GM19239 (cell line): ENCODE data around the gene SLC41A1.
"Not testable (repeated sequence)": the region's sequence is repeated elsewhere in the genome, so short reads cannot be mapped to it uniquely, and the experiment has no call there.

Source experiments
- DNase-seq: peaks from one replicate; pipeline ENCODE4 v3.0.0; 2011; ENCODE audit warnings: low spot score; ENCODE audit not compliant: insufficient read length
- FAIRE-seq: peaks from 2 replicates; lab custom pipeline; 2011; peaks lifted over from hg19 to GRCh38; lab: Jason Lieb, UNC

SLC41A1 gene

GRCh38 chr1:205812878-205813754 is at the start of gene SLC41A1:
SLC41A1 (minus strand) TSS chr1:205813198; CDS start chr1:205810441, 2,757 bp downstream.
- FAIRE-seq: peak; percentile 56

GRCh38 chr1:205861540-205861939 is 48.5 kb upstream of the SLC41A1 start:
- DNase-seq (no peak), FAIRE-seq (no peak)

More at GRCh38 chr1:205812878-205813754, at the start of gene SLC41A1:
- DNase-seq: peak; percentile 81

DNA sequence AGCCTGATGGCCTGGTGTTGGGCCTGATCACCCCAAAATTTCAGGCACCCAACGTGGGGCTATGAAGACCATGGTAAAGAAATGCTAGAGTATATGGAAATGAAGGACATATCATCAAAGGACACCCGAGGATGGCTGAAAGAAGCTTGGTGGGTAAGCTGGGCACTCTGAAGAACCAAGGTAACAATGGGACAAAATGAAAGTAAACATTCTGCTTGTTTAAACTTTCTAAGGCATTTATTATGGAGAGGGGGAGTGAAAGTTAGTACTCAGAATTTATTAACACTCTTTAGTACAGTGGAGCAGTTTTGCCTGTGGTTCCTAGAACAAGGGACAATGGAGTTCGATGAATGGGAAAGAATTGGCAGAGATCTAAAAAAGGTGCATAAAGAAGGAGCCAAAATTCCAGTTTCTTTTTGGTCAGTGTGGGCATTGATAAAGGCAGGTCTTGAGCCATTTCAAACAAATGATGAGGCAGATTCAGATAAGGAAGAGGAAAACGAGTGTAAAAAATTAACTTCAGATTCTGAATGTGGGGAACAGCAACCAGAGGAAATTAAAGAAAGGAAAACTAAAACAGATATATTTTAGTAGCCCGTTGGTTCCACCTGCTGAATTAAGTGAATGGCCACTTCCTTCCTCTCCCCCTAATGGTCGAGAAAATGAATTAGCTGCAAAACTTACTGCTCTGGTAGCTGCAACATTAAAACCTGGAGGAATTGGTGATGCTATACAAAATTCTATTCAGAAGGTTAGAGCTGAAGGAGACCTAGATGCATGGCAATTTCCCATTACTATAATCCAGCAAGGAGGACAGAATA is 45.4 kb upstream of the SLC41A1 start:
- no peak for DNase-seq
- no peak for FAIRE-seq

DNA sequence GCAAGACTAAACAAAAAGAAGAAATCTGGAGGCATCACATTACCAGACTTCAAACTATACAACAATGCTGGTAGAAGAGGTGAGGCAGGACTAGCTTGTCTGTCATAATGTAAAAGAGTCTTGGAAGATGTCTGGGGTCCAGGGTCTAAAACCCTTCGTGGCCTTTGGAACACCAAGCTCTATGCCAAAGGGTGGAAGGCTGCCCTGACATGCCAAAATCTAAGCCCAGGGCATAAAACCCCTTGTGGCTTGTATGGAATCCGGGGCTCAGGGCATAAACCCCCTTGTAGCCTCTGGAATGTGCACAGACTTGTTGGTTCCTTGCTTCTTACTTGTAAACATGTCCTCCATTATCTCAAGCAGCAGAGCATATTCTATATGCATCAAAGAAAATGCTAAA is 44.5 kb upstream of the SLC41A1 start:
- not testable (repeated sequence) for DNase-seq, FAIRE-seq

DNA sequence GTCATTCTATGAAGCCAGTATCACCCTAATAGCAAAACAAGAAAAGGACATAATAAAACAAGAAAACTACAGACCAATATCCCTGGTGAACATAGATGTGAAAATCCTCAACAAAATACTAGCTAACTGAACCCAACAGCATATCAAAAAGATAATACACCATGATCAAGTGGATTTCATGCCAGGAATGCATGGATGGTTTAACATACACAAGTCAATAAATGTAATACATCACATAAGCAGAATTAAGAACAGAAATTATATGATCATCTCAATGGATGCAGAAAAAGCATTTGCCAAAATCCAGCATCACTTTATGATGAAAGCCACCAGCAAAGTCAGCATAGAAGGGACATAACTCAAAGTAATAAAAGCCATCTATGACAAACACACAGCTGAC is 43.4 kb upstream of the SLC41A1 start:
- no peak for FAIRE-seq
- DNase-seq: no peak

- no peak for FAIRE-seq
- DNase-seq: no peak
Measured at GRCh38 chr1:205852969-205853368, 40.0 kb upstream of the SLC41A1 start.

- DNase-seq (no peak), FAIRE-seq (no peak)
Measured at GRCh38 chr1:205851993-205852392, 39.0 kb upstream of the SLC41A1 start.

- FAIRE-seq (no peak), DNase-seq (peak; percentile 20)
Measured at GRCh38 chr1:205849619-205850355, 36.8 kb upstream of the SLC41A1 start, which contains the start of gene PM20D1. PM20D1 (minus strand) TSS chr1:205850132; CDS start chr1:205850072, 60 bp downstream.

DNA sequence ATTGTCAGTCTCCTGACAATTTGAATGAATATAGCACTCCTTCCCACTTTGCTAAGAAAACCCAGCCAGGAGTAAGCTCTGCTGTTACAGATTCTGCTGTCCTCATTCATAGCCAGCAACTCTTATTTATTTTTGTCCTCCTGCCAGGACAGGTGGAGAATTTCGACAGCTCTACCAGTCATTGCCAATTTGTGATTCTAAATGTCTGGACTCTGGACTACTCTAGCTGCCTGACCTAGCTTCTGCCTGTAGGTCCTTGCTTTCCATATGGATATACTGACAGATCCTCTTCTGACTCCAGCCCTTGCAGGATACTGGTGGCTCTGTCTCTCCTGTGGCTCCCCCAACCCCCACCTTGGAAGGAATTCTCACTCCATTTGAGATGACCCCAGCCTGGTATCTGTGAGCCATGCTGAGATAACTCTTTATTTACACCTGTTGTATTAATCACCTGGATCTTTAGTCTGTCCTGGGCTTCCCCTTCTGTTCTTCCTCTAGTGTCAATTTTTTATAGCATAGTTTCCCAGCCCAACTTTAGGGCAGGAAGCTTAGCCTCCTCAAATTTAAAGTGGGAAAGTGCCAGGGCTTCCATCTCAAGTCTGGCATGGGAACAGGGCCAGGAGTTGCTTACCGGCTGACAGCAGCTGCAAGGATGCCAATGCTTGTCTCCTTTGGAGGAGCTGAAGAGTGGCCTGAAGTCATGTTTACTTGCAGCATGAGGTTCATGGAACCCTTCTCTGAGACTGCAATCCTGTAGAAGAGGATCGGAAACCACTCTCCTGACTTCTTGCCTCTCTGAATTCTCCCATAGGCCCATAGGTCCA is 30.2 kb upstream of the SLC41A1 start:
- DNase-seq (no peak), FAIRE-seq (no peak)

DNA sequence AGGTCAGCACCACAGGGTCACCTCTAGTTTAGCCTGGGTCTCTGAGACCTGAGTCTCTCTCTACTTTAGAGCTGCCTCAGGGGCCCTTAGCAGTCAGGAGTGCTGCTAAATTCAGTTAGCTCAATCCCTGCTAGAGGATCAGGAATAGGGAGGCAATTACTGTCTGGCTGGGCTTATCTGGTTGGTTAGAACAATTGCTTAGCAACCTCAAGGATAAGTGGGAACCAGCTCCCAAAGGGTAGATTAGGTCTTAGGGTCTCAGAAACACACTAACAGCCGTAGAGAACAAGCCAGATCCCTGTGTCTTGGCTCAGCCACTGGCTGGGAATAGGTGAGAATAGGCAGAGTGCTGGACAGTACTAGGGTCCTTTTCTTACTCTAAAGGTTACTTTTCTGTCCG is 29.2 kb upstream of the SLC41A1 start:
- no peak for DNase-seq
- no peak for FAIRE-seq

GRCh38 chr1:205840146-205840923 is 27.3 kb upstream of the SLC41A1 start:
- FAIRE-seq: no peak
- DNase-seq: no peak

DNA sequence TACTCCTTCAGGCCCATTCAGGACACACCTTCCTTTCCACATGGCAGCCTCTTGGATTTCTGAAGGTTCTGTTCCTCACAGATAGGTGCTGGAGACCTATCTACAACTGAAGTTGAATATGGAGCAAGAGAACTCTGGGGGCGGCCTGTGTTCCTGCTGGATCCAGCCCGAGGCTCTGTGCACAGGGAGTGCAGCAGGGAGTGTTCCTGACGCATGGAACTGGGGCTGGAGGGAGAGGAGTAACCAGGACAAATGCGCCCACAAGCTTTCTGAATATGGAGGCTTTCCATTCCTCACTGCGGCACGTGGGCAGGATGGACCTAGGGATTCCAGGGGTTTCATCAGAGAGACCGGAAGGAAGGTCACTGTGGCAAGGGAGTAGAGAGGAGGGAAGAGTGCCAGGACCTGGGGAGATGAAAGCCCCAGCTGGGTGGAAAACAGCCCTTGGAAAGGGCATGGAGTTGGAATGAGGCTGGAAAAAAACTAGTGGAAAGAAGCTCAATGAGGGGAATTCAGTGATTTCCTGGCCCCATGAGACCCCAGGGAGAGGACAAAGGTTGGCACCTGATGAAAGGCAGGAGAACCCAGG is 24.5 kb upstream of the SLC41A1 start:
- FAIRE-seq: no peak
- DNase-seq: no peak

DNA sequence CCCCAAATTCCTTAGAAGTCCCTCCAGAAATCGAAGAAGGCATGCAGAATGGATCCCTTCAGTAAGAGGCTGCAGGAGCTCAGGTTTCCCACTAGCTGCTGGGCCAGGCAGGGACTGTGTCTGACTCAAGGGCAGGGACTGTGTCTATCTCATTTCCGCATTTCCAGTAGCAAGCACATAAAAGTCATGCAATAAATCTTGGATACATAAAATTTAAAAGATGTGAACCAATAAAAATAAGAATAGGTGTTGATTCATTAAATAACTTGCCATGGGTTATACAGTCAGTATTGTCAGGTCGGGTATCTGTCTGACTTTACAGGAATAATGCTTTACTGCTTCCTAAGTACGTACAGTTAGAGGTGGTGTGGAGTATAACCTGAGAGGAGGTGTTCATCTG is 21.8 kb upstream of the SLC41A1 start:
- FAIRE-seq (no peak), DNase-seq (no peak)

- no peak for DNase-seq
- no peak for FAIRE-seq
Measured at GRCh38 chr1:205832326-205832751, 19.3 kb upstream of the SLC41A1 start.

GRCh38 chr1:205827623-205828022 is 14.6 kb upstream of the SLC41A1 start:
- no peak for FAIRE-seq
- no peak for DNase-seq

DNA sequence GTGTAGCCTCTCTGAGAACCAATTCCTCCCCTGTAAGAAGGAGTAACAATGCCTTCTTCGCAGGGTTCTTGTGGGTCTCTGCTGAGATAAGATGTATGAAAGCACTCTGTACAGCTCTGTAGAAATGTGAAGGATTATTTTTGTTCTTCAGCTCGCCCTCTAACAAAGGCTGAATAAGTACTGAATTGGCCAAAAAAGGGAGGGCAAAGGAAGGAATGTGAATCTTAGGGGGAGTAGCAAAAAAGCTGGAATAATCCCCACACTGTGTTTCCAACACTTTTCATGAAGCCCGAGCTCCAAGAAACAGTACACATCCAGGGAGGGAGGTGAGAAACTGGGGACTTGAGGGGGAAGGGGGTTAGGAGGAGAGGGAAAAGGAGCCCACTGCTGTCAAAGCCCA is 14.0 kb upstream of the SLC41A1 start:
- DNase-seq (no peak), FAIRE-seq (no peak)

DNA sequence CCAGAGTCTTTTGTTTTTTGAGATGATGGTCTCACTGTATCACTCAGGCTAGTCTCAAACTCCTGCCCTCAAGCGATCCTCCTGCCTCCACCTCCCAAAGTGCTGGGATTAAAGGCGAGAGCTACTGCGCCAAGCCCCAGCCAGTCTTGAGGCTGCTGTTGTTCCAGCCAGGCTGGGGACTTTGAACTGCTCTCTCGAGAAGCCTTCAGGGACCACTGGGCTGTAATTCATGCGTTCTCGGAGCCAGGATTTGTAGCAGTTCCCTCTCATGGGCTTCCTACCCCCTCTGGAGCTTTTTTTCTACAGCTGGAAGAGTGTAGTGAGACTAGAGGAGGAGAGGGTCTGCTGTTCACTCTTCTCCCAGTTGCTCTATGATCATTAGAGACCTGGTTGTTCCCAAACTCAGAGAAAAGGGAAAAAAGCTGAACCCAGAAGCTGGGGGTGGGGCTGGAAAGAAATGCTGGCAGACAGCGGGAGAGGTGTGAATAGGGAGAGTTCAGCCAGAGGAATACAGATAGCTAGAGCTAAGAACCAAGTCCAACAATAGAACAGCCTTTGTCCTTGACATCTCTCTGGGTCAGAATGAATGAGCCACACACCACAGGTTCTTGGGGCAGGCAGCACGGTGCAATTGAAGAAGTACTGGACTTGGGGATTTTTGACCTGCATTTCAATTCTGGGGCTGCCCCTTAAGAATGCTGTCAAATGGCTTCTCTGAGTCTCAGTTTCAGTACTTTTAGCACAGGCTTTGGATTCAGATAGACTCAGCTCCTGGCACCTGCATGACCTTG is 13.2 kb upstream of the SLC41A1 start:
- no peak for DNase-seq
- no peak for FAIRE-seq

DNA sequence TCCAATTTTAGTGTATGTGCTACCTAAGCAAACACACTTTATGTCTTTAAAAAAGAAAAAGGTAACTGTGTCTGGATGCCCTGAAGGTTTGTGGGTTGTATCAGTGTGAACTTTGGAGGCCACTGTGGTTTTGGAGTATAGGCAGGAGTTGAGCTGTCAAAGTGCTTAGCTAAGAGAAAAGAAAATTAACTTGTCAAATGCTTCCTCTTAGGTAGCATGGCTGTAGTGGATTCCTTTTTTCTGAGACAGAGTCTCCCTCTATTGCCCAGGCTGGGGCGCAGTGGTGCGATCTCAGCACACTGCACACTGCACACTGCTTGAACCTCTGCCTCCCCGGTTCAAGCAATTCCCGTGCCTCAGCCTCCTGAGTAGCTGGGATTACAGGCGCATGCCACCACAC is 11.2 kb upstream of the SLC41A1 start:
- FAIRE-seq: peak; percentile 14
- DNase-seq: no peak
